Trophoblast cell (in vitro differentiated cells and primary cell): ENCODE measurements around the gene PLEKHM3.

Experiments
- DNase-seq, 2 donors: peaks; one replicate each; pipeline ENCODE4 v3.0.0-alpha.2; 2016
- H2AFZ ChIP-seq: 2 replicates; pipeline ENCODE4 v1.6.1; 2013; ENCODE audit warnings: low read length, moderate library complexity, mild to moderate bottlenecking; ENCODE audit not compliant: insufficient read depth, poor library complexity
- H2AK5ac ChIP-seq: 2 replicates; pipeline ENCODE4 v1.6.1; 2013; ENCODE audit warnings: mild to moderate bottlenecking, low read length
- H2BK120ac ChIP-seq: 2 replicates; pipeline ENCODE4 v1.6.1; 2013; ENCODE audit warnings: low read length, mild to moderate bottlenecking, moderate library complexity; ENCODE audit not compliant: insufficient read depth, poor library complexity
- H2BK12ac ChIP-seq: 2 replicates; pipeline ENCODE4 v1.6.1; 2013; ENCODE audit warnings: mild to moderate bottlenecking, low read length, moderate library complexity
- H2BK5ac ChIP-seq: 2 replicates; pipeline ENCODE4 v1.6.1; 2013; ENCODE audit warnings: low read length, low read depth, moderate library complexity, mild to moderate bottlenecking; ENCODE audit not compliant: poor library complexity
- H3K14ac ChIP-seq: 2 replicates; pipeline ENCODE4 v1.6.1; 2013; ENCODE audit warnings: mild to moderate bottlenecking, low read length
- H3K18ac ChIP-seq: 2 replicates; pipeline ENCODE4 v1.6.1; 2013; ENCODE audit warnings: mild to moderate bottlenecking, low read length
- H3K23ac ChIP-seq: 2 replicates; pipeline ENCODE4 v1.6.1; 2013; ENCODE audit warnings: low read length
- H3K27ac ChIP-seq: 2 replicates; pipeline ENCODE4 v1.5.1; 2013; ENCODE audit warnings: low read depth, mild to moderate bottlenecking, inconsistent platforms, low read length, moderate library complexity
- H3K27me3 ChIP-seq: 2 replicates; pipeline ENCODE4 v1.6.1; 2013; ENCODE audit warnings: inconsistent platforms, mild to moderate bottlenecking, low read length, moderate library complexity; ENCODE audit not compliant: insufficient read depth
- H3K36me3 ChIP-seq, 2 experiments: 1 replicate in 1 of 2; 2 replicates in 1 of 2; pipeline ENCODE4 v1.6.1; 2013; ENCODE audit warnings: low read length in 2 of 2, mild to moderate bottlenecking in 2 of 2, moderate library complexity in 1 of 2; ENCODE audit not compliant: insufficient read depth in 2 of 2, control insufficient read depth in 1 of 2
- H3K4ac ChIP-seq: 2 replicates; pipeline ENCODE4 v1.6.1; 2013; ENCODE audit warnings: low read depth, mild to moderate bottlenecking, low read length, moderate library complexity
- H3K4me1 ChIP-seq, 2 experiments: 1 replicate in 1 of 2; 2 replicates in 1 of 2; pipeline ENCODE4 v1.6.1; 2013; ENCODE audit warnings: low read length in 2 of 2, mild to moderate bottlenecking in 2 of 2, moderate library complexity in 1 of 2; ENCODE audit not compliant: insufficient read depth in 2 of 2, control insufficient read depth in 1 of 2
- H3K4me2 ChIP-seq: 2 replicates; pipeline ENCODE4 v1.6.1; 2013; ENCODE audit warnings: inconsistent platforms, mild to moderate bottlenecking, low read length, moderate library complexity
- H3K4me3 ChIP-seq: 2 replicates; pipeline ENCODE4 v1.5.1; 2013; ENCODE audit warnings: mild to moderate bottlenecking, low read depth, low read length, inconsistent platforms
- H3K79me1 ChIP-seq: one replicate; pipeline ENCODE4 v1.6.1; 2013; ENCODE audit warnings: low read length
- H3K79me2 ChIP-seq: 2 replicates; pipeline ENCODE4 v1.6.1; 2013; ENCODE audit warnings: low read length, mild to moderate bottlenecking; ENCODE audit not compliant: control insufficient read depth, insufficient read depth, poor library complexity
- H3K9ac ChIP-seq: 2 replicates; pipeline ENCODE4 v1.6.1; 2013; ENCODE audit warnings: mild to moderate bottlenecking, low read length
- H3K9me3 ChIP-seq: 2 replicates; pipeline ENCODE4 v1.6.1; 2013; ENCODE audit warnings: low read depth, mild to moderate bottlenecking, control low read depth, inconsistent platforms, low read length; ENCODE audit not compliant: insufficient read depth
- H4K12ac ChIP-seq: 2 replicates; pipeline ENCODE4 v1.6.1; 2013; ENCODE audit warnings: low read depth, mild to moderate bottlenecking, low read length, moderate library complexity
- H4K8ac ChIP-seq: 2 replicates; pipeline ENCODE4 v1.6.1; 2013; ENCODE audit warnings: low read depth, mild to moderate bottlenecking, low read length, moderate library complexity
- H4K91ac ChIP-seq: one replicate; pipeline ENCODE4 v1.6.1; 2013; ENCODE audit warnings: low read depth, mild to moderate bottlenecking, low read length, moderate library complexity
- WGBS: extraction: QIAGEN DNeasy Blood & Tissue Kit; methylation state at CpG from one replicate; pipeline ENCODE4 v1.1.7; 2013; ENCODE audit warnings: missing lambda C conversion rate; ENCODE audit not compliant: insufficient read length, insufficient coverage; ENCODE audit errors: extremely low coverage; 5-methylcytosine and 5-hydroxymethylcytosine counted together

The PLEKHM3 gene

DNA sequence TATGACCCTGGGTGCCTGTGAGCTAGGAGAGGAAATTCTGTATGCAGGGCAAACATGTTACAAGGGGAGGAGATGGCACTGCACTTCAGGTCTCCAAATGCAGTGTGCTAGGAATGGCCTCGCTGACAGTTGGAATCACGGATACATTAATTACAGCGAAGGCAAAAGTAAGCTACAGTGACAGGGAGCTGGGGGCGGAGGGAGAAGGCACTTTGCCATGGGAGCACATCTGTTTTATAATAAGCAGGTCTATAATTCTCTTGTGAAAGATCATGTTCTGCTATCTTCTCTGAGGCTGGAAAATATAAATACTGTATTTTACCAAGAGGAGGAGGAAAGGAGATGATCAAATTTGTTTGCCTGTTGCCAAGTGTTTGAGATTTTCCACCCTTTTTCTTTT, 199.3 kb downstream of the PLEKHM3 start:
- Histone ChIP-seq H3K4me3 (no peak overlapping the region), H3K4me1 (peaks cover 3 to 7% of the 10 kb centered on the region in 2 experiments), H3K4ac (no peak overlapping the region), H3K27me3 (no peaks in the 10 kb centered on the region), H3K9ac (no peak overlapping the region), H3K23ac (no peak overlapping the region), H2BK120ac (no peak overlapping the region), H3K27ac (no peak overlapping the region), H3K36me3 (no peaks in the 10 kb centered on the region), H2BK5ac (no peak overlapping the region), H3K14ac (no peak overlapping the region), H4K8ac (no peak overlapping the region), H2AFZ (no peak overlapping the region), H3K79me1 (no peaks in the 10 kb centered on the region), H2AK5ac (no peak overlapping the region), H2BK12ac (no peak overlapping the region), H3K4me2 (no peak overlapping the region), H3K9me3 (peaks cover 3% of the 10 kb centered on the region), H4K91ac (no peak overlapping the region), H4K12ac (no peak overlapping the region), H3K79me2 (no peaks in the 10 kb centered on the region), H3K18ac (no peak overlapping the region)
- no CpG with 5 or more reads among the region's 4 CpGs for WGBS
- no peak for DNase-seq

DNA sequence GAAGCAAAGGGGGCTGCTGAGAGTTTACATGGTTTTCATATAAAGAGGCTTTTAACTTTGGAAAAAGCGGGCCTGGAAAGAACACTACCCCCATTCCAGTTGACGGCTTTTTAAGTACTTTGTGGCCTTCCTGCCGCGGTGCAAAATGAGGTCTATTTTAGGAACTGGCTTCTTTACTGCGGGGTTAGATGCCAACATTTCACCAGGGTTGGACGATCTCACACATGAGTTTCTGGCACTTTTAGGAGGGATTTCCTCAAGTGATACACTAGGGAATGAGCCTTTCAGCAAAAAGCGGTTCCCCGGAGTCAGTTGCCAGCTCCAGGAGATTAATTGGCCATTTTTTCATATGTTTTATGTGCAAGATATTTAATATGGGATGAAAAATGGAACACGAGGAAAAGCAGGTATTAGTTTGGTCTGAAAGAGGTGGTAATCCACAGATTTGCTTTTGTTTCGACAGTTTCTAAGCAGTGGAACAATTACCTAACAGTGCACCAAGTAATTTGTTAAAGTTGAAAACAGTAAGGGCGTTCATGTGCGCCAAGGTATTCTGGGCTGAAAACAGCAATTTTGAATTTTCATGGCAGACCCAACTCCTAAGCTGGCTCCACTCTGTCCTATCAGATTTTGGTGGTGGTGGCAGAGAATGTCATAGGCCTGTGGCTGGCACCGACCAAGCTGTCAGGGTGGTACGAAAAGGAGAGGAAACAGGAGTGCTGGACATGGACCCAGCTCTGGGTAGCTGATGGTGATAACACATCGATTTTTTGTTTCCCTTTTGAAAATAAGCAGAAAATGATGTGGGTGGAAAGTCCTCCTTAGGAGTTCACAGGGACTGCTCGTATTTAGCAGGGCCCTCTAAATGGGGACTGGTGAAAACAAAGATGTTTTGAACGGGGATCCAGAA, 200.0 kb downstream of the PLEKHM3 start:
- no peak overlapping the region for H4K91ac ChIP-seq

DNA sequence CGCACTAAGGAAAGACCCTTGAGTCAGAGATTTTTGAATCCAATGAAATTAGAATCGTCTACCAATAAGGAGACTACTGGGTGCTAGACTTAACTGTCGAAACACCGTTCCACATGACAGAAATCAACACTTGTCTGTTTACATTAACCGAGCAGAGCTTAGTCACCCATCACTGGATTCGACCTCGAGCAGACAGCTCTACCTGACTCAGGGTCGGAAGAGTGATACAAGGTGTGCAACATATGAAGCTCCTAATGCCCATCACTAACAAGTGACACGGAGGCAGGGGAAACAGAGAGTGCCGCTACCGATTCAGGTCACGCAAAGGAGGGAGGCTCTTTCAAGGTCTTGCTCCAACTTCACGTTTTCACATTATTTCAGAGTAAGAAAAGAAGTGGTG, 201.5 kb downstream of the PLEKHM3 start:
- H3K23ac ChIP-seq: no peak overlapping the region
- DNase-seq: no peak
- no peak overlapping the region for H2BK5ac ChIP-seq
- H3K27ac ChIP-seq: no peak overlapping the region
- no CpG with 5 or more reads among the region's 13 CpGs for WGBS
- H3K79me2 ChIP-seq: no peaks in the 10 kb centered on the region
- no peak overlapping the region for H3K4me2 ChIP-seq
- H4K91ac ChIP-seq: no peak overlapping the region
- no peak overlapping the region for H3K9ac ChIP-seq
- H2BK120ac ChIP-seq: no peak overlapping the region
- H2AFZ ChIP-seq: no peak overlapping the region
- no peaks in the 10 kb centered on the region for H3K9me3 ChIP-seq
- H3K4me1 ChIP-seq: peaks cover 3 to 7% of the 10 kb centered on the region in 2 experiments
- no peak overlapping the region for H4K8ac ChIP-seq
- H3K36me3 ChIP-seq: no peaks in the 10 kb centered on the region
- H3K4ac ChIP-seq: no peak overlapping the region
- H3K4me3 ChIP-seq: no peak overlapping the region
- H3K14ac ChIP-seq: no peak overlapping the region
- H2AK5ac ChIP-seq: no peak overlapping the region
- H4K12ac ChIP-seq: no peak overlapping the region
- H2BK12ac ChIP-seq: no peak overlapping the region
- no peaks in the 10 kb centered on the region for H3K79me1 ChIP-seq
- no peak overlapping the region for H3K18ac ChIP-seq
- H3K27me3 ChIP-seq: no peaks in the 10 kb centered on the region

More for the DNA sequence above, 200.0 kb downstream of the PLEKHM3 start:
- H3K4me2 ChIP-seq: no peak overlapping the region
- no peak overlapping the region for H2BK120ac ChIP-seq
- no peak overlapping the region for H3K4ac ChIP-seq
- H3K23ac ChIP-seq: no peak overlapping the region
- no peak overlapping the region for H3K18ac ChIP-seq
- H2AK5ac ChIP-seq: no peak overlapping the region
- no peak overlapping the region for H3K9ac ChIP-seq
- no peaks in the 10 kb centered on the region for H3K79me1 ChIP-seq
- no peak overlapping the region for H4K8ac ChIP-seq
- no peak overlapping the region for H3K4me3 ChIP-seq
- no peak overlapping the region for H2BK5ac ChIP-seq
- H3K9me3 ChIP-seq: peaks cover 3% of the 10 kb centered on the region
- H3K14ac ChIP-seq: no peak overlapping the region
- H4K12ac ChIP-seq: no peak overlapping the region
- H2BK12ac ChIP-seq: no peak overlapping the region
- H3K27ac ChIP-seq: no peak overlapping the region
- no peak for DNase-seq
- H3K27me3 ChIP-seq: no peaks in the 10 kb centered on the region
- peaks cover 3 to 7% of the 10 kb centered on the region in 2 experiments for H3K4me1 ChIP-seq
- no peak overlapping the region for H2AFZ ChIP-seq
- WGBS: no CpG with 5 or more reads among the region's 17 CpGs
- H3K36me3 ChIP-seq: no peaks in the 10 kb centered on the region
- H3K79me2 ChIP-seq: no peaks in the 10 kb centered on the region

DNA sequence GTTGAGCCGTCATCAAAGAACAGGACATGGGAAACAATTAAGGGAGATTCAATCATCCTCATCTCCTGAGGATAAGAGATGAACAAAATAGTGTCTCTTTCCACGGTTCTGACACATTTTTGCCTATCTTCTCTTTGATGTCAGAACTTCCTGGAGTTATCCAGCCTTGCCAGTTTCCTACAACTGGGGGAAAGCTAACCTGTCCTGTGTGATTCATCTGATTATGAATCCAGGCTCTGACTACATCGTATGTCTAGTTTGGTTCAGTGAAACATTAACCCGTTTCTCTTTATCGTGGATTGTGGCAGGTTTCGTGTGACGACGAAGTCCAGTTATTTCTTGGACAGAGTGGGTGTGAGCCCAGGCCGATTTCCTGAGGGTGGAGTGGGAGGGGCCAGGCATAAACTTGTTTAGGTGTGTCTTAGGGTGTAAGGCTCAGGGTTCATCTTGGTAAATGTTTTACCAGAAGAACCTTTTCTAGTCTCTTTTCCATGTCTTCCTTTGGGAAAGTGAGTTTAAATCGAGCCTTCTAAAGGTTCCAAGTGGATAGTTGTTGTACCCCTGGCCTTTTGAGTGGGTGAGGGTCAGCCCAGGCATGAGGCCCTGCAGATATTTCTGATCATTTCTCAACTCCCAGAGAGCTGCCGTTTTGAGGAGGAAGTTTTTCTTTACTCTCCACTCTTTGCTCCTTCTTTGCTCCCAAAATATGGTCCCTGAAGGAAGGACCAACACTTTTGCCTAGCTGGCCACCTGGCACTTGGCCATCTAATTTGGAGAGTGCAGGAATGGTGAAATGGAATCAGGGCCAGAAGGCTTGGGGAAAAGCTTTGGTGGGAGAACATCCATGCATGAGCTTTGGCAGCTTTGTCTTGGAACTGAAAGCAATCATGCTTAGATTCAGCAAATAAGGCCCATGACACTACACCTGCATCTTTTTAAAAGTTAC, 205.2 kb downstream of the PLEKHM3 start:
- H3K79me2 ChIP-seq: no peaks in the 10 kb centered on the region
- H4K91ac ChIP-seq: no peak overlapping the region
- no peak overlapping the region for H3K18ac ChIP-seq
- H4K8ac ChIP-seq: no peak overlapping the region
- no peaks in the 10 kb centered on the region for H3K27me3 ChIP-seq
- H2BK12ac ChIP-seq: no peak overlapping the region
- DNase-seq: no peak
- no peak overlapping the region for H3K27ac ChIP-seq
- no peak overlapping the region for H3K9ac ChIP-seq
- no peak overlapping the region for H3K4me2 ChIP-seq
- no peak overlapping the region for H3K4ac ChIP-seq
- no peak overlapping the region for H4K12ac ChIP-seq
- no peak overlapping the region for H3K23ac ChIP-seq
- H2AK5ac ChIP-seq: no peak overlapping the region
- no peak overlapping the region for H2BK120ac ChIP-seq
- no peak overlapping the region for H2AFZ ChIP-seq
- H3K36me3 ChIP-seq: no peaks in the 10 kb centered on the region
- H3K4me1 ChIP-seq: no peaks in the 10 kb centered on the region
- H3K9me3 ChIP-seq: no peaks in the 10 kb centered on the region
- WGBS: no CpG with 5 or more reads among the region's 11 CpGs
- H3K4me3 ChIP-seq: no peak overlapping the region
- no peaks in the 10 kb centered on the region for H3K79me1 ChIP-seq
- H3K14ac ChIP-seq: no peak overlapping the region
- H2BK5ac ChIP-seq: no peak overlapping the region
